DMS153 treated with DMSO at 0.1 percent for 48 hours (cell line): ENCODE measurements around the gene TANC1.

Source experiments
- DNase-seq: peaks from one replicate; lab custom pipeline; 2025; ENCODE audit not compliant: unreplicated experiment; lab: John Stamatoyannopoulos, UW

The TANC1 gene

DNA sequence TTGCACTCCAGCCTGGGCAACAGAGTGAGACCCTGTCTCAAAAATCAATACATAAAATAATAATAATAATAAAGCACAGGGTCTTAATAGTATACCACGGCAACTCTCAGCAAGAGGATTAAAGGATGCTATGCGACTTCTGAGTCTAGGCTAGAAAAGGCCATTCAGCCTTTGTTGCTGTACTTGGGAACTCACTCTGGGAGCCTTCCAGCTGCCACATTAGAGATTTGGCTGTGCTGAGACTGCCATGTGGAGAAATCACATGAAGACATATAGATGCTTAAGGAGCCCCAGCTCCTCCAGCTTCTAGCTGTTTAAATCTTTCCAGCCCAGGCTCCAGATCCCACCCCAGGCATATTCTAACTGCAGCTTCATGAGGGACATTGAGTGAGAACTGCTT lies 8.2 kb upstream of the TANC1 start:
- no peak for DNase-seq

DNA sequence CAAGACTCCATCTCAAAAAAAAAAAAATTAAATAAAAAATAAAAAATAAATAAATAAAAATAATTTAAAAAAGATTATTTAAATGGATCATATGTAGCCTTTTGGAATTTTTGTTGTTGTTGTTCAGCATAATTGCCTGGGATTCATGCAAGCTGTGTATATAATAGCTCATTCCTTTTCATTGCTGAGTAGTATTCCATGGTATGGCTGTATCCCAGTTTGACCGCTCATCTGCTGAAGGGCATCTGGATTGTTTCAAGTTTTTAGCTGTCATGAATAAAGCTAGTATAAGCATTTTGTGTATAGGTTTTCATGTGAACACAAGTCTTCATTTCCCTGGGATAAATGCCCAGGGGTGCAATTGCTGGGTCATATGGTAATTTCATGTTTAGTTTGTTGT lies 6.4 kb upstream of the TANC1 start:
- DNase-seq, result no peak

DNA sequence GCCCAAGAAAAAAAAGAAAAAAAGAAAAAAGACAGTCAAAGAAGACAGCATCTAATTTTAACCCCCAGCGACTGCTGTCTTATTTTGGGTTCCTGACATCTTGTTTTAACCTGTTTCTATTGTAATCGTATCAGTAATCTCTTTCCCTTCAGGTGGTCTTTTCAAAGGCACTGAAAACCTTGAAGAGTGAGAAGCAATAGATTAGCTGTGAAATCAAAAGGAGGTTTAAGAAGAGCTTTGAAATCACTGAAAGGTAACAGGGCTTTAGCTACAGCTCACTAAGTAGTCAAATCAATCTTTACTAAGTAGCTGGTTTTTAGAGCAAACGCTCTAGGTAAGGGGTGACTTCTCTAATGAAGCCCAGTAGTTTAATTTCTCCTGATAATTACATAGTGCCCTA lies 5.4 kb upstream of the TANC1 start:
- no peak for DNase-seq

DNA sequence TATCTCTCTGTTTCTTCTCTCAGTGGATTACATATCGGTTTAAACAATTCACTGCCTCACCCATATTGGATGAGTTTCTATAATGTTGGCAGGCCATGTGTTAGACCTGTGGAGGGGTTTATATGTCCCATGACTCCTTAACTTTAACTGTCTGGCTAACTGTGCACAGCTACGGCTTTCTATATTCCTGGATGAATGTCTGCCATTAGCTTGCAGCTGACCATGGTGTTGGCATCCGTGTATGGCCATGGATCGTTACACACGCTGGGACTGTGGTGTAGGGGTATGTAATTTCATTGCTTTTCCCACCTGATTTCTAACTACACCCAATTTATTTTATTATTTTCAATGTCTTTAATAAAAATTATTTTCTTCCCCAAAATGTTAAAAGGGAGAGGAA lies 3.3 kb upstream of the TANC1 start:
- DNase-seq, result no peak

DNA sequence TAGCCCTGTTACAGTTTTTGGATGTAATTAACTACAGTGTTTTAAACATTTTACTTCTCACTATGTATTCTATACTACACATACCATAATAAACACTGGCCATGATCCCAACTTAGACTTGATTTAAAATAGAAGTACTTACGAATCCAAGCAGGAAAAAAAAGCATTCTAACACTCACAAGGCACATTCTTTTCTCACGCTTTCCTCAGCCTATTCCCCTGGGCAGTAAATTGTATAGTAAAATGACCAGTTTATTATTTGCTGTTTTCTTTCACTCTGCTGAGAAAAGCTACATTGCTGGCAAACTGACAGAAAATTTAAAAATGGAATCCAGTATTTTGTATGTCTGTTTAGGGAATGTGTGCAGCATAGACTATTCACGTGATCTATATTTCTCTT lies 2.8 kb upstream of the TANC1 start:
- DNase-seq, result no peak

DNA sequence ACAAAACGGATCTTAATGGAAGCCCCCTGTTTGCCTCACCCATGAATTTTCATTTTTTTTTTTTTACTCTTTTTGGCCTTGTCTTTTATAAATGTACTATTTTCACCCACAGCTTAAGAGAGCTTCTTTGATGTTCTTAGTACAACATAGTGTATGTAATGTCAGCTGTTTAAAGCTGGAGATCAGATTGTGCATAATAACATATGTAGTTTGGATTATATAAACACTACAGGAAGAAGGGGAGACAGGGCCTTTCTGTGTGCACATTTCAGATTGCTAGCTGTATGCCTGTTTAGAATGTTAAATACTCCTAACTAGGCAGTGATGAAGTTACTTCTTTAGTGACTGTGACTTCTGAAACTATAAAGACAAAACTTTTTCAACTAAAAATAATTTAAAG lies 2.1 kb upstream of the TANC1 start:
- no peak for DNase-seq

DNA sequence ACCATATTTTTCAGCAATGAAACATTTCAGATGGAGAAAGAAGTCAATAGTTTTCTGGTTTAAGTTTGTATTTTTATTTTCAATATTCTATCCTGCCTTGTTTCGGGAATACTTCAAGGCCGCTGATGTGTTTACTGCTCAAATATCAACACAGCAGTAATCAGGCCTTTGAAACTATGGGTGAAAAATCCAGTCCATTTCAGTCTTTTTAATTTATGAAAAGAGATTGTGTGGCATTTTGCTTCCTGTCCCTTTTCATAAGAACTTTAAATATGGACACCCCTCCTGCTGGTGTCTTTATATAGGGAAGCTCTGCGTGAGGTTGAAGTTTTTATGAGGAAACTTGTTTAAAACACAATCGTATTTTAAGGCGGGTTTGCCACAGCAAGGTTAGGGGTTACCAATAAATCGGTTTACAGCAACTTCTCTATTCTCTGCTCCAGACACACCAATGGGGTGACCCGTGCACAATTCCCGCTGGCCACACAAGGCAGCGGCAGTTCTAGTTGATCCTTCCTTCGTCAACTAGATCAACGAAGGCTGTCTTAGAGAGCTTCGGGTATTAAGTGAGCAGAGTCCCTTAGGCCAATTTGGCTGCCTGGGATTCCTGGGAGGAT lies 1.2 kb upstream of the TANC1 start:
- DNase-seq, result no peak

DNA sequence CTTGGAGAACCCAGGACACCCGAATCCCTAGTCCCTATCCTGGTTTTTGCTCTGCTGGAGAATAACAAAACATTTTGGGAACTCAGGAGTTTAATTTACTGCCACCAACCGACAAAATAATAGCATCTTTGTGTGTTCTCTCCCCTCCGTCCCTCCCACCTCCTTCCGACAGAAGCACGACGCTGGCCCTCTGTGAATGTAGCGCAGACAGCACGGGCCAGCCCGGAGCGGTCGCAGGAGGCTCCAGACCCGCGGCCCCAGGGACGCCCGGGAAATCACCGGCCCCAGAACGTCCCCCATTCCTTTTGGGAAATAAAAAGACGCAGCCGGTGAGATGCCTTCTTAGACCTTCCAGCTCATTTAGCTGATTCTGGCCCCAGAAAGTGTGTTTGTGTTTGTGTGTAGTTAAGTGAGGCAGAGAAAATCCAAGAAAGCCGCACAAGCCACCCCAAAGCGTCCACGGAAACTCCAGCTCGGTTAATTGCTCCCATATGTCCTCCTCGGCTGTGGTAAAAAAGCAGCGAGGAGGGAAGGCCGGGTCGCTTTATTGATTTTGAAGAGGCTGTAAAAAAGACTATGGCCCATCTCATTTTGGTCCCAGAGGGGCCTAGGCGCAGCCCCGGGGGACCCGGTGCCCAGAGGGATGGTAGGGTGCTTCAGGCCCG lies 577 bp upstream of the TANC1 start:
- peak; percentile 57 for DNase-seq

DNA sequence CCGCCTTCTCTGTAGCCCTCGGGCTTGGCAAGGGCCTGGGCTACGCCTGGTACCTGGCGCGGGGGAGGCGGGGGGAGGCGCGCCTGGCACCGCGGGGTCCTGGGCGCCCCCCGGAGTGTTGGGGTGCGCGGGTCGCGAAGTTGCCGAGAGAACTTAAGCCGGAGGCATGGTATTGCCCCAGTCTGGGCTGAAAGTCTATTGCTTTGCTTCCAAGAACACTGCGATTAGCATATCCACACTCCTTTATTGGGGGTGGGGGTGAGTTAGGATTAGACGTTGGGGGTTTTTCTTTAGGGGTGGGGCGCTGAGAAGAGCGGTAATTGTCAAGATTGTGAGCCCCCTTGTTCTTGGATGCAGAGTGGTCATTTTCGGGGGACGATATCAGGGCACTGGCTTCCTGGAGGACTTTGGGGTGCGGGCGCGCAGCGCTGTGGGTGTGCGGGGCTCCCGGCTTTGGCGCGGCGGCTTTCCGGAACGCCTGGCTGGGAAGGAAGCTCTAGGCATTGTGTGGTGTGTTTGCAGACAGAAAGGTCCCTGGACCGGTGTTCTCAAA lies 798 bp downstream of the TANC1 start:
- DNase-seq, result no peak

DNA sequence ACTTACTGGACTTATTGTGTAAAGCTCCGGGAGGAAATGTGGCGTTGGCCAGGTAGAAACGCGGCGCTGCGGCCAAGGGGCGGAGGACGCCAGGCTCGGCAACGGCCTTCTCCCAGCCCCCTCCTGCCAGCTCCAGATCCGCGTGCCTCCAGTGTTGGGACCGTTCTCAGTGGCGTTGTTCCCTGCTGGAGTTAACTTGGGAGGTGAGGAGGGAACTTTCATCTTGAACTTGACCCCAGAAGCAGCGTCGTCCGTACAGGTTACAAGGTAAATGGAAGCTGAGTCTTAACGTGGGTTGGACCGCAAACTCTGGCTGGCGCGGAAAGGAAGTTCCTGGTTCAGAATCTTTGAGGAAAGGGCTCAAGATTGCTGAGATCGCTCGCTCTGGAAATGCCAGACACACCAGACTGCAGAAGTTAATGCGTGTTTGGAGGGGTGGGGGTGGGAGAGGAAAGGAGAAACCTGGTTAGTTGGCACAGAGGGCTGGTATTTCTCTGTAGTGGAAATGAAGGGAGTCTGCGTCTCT lies 1.3 kb downstream of the TANC1 start:
- no peak for DNase-seq

DNA sequence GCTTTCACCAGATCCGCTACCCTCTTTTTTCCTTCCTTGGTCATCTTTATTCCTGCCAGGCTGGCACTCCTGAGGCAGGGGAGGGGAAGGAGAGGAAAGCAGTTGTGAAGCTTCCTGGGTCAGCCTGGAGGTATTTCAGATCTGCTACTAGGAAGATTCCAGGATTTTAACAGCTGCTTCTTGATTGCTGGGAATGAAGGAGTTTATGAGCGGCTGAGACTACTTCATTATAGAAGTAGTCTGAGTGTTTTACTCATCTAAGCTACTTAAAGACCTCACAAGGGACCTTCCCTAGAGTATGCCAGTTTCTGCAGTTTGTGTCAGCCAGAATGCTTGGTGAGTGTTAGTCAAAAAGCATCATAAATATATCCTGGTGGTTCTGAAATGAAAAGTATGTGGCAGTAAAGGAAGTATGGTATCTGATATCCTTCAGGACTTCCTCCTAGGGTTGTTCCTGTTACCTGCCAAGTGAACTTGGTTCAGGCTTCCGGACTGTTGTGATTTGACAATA lies 1.9 kb downstream of the TANC1 start:
- no peak for DNase-seq

DNA sequence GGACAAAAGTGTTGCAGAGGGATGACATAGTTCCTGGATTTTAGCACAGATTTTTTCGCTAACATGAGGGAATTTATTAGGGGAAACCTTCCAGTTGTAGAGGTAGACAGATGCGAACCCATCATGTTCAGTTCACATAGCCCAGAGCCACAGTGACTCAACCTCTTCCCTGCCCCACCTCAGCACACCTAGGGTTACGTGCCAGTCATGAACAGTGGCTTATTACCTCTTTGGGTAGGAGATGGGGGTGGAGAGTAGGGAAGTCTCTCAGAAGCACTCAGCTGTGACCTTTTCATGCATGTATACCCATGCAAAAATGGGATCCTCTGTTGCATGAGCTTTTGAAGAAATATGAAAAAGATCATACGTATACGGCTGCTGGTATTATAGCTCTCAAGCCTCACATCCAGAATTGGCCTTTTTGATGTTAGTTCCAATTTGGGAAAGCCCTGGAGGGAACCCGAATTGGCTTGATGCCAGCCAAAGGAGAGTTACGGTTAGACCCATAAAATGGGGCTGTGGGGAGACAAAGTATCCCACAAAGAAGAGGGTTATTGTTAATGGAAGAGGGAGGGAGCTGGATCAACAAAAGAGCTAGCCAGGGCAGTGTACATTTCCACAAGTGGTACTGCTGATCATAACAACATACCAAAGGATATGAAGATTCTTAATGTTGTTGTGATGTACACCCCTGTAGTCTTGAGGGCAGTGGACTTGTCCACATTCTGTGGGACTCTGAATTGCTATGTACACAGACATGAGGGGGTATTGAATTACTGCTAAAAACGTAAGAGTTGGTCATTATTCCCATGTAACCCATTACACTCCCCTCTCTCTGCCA lies 4.9 kb downstream of the TANC1 start:
- DNase-seq, result peak; percentile 94

DNA sequence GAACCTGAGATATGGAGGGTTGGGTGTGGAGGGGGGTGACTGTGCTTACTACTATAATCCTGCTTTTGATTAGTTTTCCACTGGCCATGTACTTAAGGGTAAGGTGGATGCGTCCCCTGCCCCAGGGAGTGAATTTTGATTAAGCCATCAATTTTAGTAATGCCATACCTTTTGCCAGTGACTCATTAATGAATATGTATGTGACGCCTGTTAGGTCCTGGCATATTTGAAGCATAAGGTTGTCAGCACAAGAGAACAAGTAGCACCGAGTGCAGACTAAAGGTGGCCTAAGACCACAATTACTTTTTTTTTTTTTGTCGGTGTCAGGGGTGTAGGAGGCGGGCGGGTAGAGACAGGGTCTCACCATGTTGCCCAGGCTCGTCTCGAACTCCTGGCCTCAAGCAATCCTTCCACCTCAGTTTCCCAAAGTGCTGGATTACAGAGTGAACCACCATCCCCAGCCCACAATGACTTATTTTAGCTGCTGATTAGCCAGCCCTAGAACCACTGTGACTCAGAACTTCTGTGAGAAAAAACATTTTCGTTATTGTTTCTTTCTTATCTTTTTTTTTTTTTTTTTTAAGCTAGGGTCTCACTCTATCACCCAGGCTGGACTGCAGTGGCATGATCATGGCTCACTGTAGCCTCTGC lies 7.0 kb downstream of the TANC1 start:
- DNase-seq, result no peak

DNA sequence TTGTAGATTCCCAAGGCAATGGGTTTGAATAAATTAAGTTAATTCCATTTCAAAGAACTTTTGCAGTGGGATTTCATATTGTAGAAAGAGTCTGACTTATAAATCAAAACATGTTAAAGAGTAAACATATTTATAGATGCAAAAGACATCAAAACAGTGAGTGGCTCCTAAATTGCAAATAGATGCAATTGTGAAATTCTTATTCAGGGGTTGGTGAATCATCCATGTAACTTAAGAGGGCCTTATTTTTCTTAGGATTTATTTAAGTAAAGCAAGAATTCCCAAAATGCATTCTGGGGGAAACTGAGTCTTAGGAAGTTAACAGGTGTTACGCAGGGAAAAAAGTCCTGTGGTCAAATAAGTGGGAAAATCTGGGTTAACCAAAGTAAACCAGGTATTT lies 11.3 kb downstream of the TANC1 start:
- DNase-seq, result no peak

DNA sequence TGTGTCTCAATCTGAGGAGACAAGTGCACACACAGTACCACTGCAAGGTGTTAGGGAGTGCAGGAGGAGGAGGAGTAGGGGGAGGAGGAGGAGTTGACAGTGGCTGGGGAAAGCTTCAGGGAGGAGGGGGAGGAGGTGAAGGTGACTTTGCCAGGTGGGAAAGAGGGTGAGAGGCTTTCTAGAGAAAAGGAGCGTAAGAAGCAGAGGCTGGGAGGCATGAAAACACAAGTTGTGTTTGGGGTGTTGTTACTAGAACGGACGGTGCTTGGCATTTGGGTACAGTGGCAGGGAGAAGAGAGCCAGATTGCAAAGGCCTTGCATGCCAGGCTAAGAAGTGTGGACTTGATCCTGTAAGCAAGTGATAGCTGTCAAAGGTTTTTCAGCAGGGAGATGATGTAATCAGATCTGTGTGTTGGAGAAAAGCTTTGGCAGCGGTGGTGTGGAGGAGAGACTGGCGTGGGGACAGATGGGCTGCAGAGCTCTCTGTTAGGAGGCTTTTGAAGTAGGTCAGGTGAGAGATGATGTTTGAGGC lies 16.2 kb downstream of the TANC1 start:
- peak; percentile 14 for DNase-seq

DNA sequence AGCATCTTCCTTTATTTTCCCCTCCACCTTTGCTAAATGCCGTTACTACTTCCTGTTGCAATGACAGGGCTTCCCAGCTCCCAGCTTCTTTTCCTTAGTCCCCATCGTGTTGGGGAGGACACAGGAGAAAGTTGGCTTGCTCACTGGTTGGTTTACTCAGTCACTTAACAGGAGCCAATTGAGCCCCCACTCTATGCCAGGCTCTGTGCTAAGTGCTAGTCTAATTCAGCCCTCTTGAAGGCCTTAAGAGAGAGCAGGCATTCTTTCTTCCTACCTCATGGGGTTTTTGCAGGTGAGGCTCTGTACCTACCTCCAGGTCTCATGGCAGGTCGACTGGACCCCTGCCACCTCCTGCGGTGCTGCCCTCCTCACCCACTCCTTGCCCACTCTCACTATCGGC lies 20.1 kb downstream of the TANC1 start:
- DNase-seq, result no peak

DNA sequence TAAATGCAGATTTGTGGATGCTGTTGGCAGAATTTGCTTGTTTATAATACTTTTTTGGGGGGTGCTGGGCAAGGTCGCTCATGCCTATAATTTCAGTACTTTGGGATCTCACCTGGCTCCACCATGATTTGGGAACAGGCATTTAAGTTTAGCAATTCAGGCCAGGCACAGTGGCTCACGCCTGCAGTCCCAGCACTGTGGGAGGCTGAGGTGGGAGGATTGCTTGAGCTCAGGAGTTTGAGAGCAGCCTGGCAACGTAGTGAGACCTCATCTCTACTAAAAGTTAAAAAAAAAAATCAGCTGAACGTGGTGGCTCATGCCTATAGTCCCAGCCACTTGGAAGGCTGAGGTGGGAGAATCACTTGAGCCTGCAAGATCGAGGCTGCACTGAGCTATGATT lies 20.7 kb downstream of the TANC1 start:
- no peak for DNase-seq

DNA sequence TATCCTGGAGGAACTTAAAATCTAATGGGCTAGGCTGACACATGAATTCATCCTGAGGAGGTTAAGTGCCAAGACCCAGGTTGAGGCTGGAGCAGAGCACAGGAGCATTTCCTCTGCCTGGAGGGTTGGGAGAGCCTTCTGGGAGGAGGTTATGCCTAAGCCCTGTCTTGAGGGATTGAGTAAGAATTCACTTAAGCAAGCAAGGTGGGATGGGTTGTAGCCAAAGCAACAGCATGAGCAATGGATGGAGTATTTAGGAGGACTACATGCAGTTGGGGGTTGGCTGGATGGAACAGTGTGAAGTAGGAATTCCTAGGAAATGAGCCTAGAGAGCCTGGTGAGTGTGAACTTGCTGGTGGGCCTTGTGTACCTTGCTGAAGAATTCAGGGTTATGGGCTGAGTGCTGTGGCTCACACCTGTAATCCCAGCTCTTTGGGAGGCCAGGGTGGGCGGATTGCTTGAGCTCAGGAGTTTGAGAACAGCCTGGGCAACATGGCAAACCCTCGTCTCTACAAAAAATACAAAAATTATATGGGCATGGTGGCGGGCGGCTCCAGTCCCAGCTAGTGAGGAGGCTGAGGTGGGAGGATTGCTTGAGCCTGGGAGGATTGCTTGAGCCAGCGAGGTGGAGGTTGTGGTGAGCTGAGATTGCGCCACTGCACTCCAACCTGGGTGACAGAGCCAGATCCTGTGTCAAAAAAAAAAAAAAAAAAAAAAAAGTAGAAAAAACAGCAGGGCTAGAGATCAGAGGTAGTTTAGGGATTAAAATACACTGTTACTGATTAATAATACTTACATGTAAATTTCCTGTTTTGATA lies 22.2 kb downstream of the TANC1 start:
- DNase-seq, result no peak

DNA sequence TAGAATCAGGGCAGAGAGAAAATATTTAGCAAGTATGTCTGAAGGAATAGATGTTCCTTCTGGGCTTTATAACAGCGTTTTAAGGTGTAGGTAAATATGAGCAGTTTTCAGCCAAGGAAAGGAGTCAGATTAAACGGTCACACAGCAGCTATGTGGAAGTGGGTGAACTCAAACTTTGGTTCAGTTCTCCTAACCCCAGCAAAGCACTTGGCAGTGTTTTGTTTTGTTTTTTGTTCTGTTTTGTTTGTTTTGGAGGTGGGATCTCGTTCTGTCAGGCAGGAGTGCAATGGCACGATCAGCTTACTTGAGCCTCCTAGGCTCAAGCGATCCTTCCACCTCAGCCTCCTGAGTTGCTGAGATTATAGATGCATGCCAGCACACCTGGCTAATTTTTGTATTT lies 24.6 kb downstream of the TANC1 start:
- no peak for DNase-seq
